ENCODE results near the gene TTC39C. TPM values are rescaled to one million over a fixed set of nuclear protein-coding genes. Genes with fewer than 3 reads are reported as not detected.

TTC39C gene
- total RNA-seq, 1 donor from 2014 or later, result 30.1 TPM

DNA sequence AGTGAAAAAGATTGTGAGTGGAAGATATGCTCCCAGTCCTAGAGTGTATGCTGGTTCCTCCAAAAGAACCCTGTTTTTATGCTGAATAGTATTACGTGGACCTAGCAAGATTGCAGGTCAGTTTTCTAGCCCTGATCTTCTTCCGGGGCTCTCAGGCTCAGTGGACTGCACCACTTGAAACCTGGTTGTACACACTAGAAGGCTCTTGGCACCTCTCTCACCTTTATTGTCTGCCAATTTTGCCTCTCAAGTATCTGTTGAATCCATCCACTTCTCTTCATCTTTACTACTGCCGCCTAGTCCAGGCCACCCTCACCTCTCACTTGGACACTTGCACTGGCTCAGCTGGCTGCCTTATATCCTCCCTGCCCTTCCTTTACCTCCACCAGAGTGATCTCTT, 16.8 kb downstream of the TTC39C start:
- TF ChIP-seq, protein P1, sequence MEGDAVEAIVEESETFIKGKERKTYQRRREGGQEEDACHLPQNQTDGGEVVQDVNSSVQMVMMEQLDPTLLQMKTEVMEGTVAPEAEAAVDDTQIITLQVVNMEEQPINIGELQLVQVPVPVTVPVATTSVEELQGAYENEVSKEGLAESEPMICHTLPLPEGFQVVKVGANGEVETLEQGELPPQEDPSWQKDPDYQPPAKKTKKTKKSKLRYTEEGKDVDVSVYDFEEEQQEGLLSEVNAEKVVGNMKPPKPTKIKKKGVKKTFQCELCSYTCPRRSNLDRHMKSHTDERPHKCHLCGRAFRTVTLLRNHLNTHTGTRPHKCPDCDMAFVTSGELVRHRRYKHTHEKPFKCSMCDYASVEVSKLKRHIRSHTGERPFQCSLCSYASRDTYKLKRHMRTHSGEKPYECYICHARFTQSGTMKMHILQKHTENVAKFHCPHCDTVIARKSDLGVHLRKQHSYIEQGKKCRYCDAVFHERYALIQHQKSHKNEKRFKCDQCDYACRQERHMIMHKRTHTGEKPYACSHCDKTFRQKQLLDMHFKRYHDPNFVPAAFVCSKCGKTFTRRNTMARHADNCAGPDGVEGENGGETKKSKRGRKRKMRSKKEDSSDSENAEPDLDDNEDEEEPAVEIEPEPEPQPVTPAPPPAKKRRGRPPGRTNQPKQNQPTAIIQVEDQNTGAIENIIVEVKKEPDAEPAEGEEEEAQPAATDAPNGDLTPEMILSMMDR (IDR thresholded peaks at IDR 0.05; ENCODE audit: unreplicated experiment), result no peak
- H3K36me3 Mint-ChIP-seq (ENCODE audit: insufficient read depth), result peaks cover 9% of the 10 kb centered on the region
- H3K4me3 Mint-ChIP-seq (ENCODE audit: low read depth), result no peak overlapping the region

DNA sequence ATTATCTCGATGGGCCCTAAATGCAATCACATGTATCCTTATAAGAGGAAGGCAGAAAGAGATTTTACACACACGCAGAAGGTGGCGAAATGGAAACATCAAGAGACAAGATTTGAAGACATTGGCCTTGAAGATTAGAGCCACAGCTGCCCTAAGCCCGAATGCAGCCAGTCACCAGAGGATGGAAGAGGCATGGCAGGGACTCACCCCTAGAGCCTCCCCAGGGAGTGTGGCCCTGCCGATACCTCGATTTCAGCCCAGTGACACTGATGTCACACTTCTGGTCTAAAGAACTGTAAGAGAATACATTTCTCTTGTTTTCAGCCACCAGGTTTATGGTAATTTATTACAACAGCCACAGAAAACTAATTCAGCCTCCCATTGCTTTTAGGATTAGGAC, 17.4 kb downstream of the TTC39C start:
- TF ChIP-seq, protein P1 (IDR thresholded peaks at IDR 0.05; ENCODE audit: unreplicated experiment), result no peak
- no peak overlapping the region for H3K27ac Mint-ChIP-seq
- H3K4me1 Mint-ChIP-seq (ENCODE audit: low read depth), result peaks cover 12% of the 10 kb centered on the region
- DNase-seq (ENCODE audit: low spot score, unreplicated experiment), result no peak
- H3K9me3 Mint-ChIP-seq (ENCODE audit: low read depth), result peaks cover 3% of the 10 kb centered on the region
- peaks cover 7% of the 10 kb centered on the region for H3K36me3 Mint-ChIP-seq (ENCODE audit: insufficient read depth)
- H3K27me3 Mint-ChIP-seq, result peaks cover 4% of the 10 kb centered on the region
- H3K4me3 Mint-ChIP-seq (ENCODE audit: low read depth), result no peak overlapping the region

More for the DNA sequence above, 16.8 kb downstream of the TTC39C start:
- H3K4me1 Mint-ChIP-seq (ENCODE audit: low read depth), result peaks cover 12% of the 10 kb centered on the region
- peaks cover 3% of the 10 kb centered on the region for H3K9me3 Mint-ChIP-seq (ENCODE audit: low read depth)
- no peak for DNase-seq (ENCODE audit: low spot score, unreplicated experiment)
- H3K27ac Mint-ChIP-seq, result no peak overlapping the region
- peaks cover 4% of the 10 kb centered on the region for H3K27me3 Mint-ChIP-seq

DNA sequence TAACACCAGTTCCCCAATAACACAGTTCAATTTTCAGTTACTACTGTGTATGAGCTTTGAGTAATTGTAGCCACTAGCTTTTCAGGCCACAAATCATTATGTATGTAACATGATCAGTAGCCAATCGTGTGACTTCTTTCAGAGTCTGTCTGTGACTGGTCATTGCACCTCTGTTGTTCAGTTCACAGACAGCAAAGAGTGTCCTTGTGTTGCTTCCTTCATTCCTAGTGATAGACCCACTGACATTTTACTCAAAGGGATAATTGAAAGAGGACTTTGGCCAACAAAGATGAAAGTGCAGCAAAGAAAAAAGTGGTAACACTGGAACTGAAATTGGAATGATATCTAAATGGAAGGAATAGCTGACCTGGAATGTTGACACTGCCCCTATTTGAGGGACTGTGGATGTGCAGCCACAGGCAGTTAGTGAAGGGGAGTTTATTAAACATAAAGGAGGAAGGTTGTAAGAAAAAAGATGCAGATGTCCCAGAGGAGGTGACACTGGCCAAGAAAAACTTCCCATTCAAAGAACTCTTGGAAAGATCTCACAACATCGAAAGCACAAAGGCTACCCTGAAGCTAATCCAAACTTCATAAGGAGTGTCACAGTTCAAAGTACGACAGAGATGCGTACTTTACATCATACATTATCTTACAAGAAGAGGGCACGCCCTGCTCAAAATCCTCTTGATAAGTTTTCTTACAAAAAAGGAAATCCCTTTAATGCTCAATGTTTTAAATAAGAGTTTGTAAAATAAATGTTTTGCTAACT, 19.3 kb downstream of the TTC39C start:
- TF ChIP-seq, protein P1 (IDR thresholded peaks at IDR 0.05; ENCODE audit: unreplicated experiment), result no peak
- no peak overlapping the region for H3K4me3 Mint-ChIP-seq (ENCODE audit: low read depth)
- H3K4me1 Mint-ChIP-seq (ENCODE audit: low read depth), result peaks cover 8% of the 10 kb centered on the region
- DNase-seq (ENCODE audit: low spot score, unreplicated experiment), result no peak
- peaks cover 3% of the 10 kb centered on the region for H3K9me3 Mint-ChIP-seq (ENCODE audit: low read depth)
- no peak overlapping the region for H3K27ac Mint-ChIP-seq
- H3K36me3 Mint-ChIP-seq (ENCODE audit: insufficient read depth), result peaks cover 7% of the 10 kb centered on the region
- peaks cover 4% of the 10 kb centered on the region for H3K27me3 Mint-ChIP-seq

DNA sequence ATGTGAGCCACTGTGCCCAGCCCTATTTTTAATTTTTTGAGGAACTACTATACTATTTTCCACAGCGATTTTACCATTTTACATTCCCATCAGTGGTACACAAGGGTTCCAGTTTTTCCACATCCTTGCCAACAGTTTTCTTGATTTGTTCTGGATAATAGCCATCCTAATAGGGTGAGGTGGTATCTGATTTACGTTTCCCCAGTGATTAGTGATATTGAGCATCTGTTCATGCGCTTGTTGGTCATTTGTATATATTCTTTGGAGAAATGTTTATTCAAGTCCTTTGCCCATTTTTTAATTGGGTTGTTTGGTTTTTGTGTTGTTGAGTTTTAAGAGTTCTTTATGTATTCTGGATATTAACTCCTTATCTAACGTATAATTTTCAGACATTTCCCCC, 20.8 kb downstream of the TTC39C start:
- Mint-ChIP-seq H3K27ac (no peak overlapping the region), H3K27me3 (peaks cover 4% of the 10 kb centered on the region), H3K36me3 (ENCODE audit: insufficient read depth) (peaks cover 7% of the 10 kb centered on the region), H3K4me1 (ENCODE audit: low read depth) (peaks cover 3% of the 10 kb centered on the region), H3K4me3 (ENCODE audit: low read depth) (no peak overlapping the region), H3K9me3 (ENCODE audit: low read depth) (peaks cover 3% of the 10 kb centered on the region)
- DNase-seq (ENCODE audit: low spot score, unreplicated experiment), result no peak
- TF ChIP-seq, protein P1 (IDR thresholded peaks at IDR 0.05; ENCODE audit: unreplicated experiment), result no peak

DNA sequence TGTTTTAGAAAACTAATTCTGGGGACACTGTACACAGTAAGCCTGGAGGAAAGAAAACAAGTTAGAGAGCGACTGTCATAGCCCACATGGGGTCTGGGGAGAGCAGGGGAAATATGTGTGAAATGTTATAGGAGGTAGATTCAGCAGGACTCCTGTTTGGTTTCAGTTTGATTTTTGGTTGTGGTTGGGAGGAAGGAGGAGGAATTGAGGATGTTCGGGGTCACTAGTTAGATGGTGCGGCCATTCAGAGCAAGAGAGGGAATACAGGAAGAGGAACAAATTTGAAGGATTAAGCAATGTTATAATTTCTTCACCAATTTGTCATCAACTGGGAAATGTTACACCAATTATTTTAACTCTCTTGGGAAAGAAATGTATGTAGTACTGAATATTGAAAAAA, 25.1 kb downstream of the TTC39C start:
- H3K36me3 Mint-ChIP-seq (ENCODE audit: insufficient read depth), result peaks cover 6% of the 10 kb centered on the region
- H3K4me3 Mint-ChIP-seq (ENCODE audit: low read depth), result no peak overlapping the region
- H3K27me3 Mint-ChIP-seq, result no peaks in the 10 kb centered on the region
- TF ChIP-seq, protein P1 (IDR thresholded peaks at IDR 0.05; ENCODE audit: unreplicated experiment), result no peak
- H3K27ac Mint-ChIP-seq, result no peak overlapping the region
- no peaks in the 10 kb centered on the region for H3K4me1 Mint-ChIP-seq (ENCODE audit: low read depth)
- no peak for DNase-seq (ENCODE audit: low spot score, unreplicated experiment)
- peaks cover 7% of the 10 kb centered on the region for H3K9me3 Mint-ChIP-seq (ENCODE audit: low read depth)

Measured in progenitor cell of endocrine pancreas (in vitro differentiated cells).